ENCODE data around the gene DACT2. TPM values are rescaled to one million over a fixed set of nuclear protein-coding genes. Genes with fewer than 3 reads are reported as not detected.
A peak's percentile ranks its signal among the peaks of the same experiment; 100 is the strongest.

The DACT2 gene, protein sequence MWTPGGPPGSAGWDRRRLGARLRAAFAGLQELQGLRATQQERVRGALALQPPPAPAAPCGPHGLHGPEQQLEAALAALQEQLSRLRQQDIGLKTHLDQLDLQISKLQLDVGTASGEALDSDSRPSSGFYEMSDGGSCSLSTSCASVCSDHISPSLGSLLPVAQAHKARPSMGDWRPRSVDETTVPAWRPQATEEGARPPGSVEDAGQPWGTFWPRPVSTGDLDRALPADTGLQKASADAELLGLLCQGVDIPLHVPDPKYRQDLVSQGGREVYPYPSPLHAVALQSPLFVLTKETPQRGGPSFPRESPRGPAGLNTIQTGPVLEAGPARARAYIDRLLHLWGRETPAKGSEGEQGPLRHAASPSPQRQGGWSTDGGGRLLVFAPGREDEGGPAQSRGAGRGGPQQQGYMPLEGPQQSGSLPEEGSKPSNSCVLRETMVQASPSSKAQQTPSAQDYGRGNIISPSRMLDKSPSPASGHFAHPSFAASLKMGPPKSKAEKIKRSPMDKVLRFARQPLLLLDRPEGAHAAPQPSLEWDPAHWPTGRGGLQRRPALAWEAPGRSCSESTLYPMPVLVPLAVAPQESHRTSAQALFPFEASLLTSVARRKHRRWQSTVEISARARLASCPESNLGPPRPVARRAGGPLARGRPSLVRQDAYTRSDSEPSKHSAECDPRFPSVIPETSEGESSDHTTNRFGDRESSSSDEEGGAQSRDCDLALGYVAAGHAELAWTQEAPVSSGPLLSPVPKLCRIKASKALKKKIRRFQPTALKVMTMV
- total RNA-seq (2021; ENCODE audit: unreplicated experiment), result 3.3 TPM
- polyA plus RNA-seq (2012; ENCODE audit: insufficient read length), result 8.0 TPM
- percentile 40 among the genes with signal in this experiment for Bru-seq, nascent RNA
- BruChase-seq, experiment 1, labeled RNA remaining after a 2-hour chase, result percentile 34 among the genes with signal in this experiment
- BruChase-seq, experiment 2, labeled RNA remaining after a 6-hour chase, result percentile 29 among the genes with signal in this experiment
- long read RNA-seq, partial matches to known transcripts, result 0 of 8 reads
- long read RNA-seq, other reads (novel, unspliced or antisense), result 4 of 8 reads

DNA sequence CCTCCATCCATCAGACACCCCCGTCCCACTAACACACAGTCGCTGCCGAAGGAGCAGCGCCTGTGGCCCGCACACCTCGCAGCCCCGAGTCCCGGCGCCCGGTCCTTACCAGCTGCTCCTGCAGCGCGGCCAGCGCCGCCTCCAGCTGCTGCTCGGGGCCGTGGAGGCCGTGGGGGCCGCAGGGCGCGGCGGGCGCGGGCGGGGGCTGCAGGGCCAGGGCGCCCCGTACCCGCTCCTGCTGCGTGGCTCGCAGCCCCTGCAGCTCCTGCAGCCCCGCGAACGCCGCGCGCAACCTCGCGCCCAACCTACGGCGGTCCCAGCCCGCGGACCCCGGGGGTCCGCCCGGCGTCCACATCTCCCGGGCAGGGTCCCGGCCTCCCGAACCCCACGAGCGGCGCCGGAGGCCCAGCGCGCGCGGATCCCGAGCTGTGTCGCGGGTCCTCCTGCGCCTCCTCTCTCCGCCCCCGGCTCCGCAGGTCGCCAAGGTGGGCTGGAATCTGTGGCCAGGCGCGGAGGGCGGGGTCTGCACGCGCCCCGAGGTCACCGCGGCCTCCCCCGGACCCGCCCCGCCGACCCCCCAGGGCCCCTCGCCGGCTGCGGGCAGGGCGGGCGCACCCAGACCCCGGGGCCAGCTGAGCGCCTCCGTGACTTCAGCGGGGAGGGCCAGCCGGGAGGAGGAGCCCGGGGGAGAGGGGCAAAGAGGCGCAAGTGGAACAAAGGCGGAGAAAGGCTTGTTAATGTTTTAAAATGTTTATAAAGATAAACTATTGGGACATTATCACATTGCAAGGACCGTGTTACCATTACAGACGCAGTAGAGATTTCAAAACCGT lies at the start of gene DACT2:
TSS of gene DACT2 (minus strand) at position 499 of the 833 bp plus-strand sequence. CDS start at position 355, 144 bp downstream.
- no TSS peak for BruUV-seq (replicated peaks)
- POLR2A ChIA-PET, result interaction anchor here (0.7 kb wide), 1 partner anchor 122 kb away, joined by 8 read pairs; no protein-coding TSS in a partner anchor

More for the DNA sequence above, at the start of gene DACT2:
- no peak for DNase-seq (ENCODE audit: low read depth, low spot score)
- Histone ChIP-seq H3K4me1 (ENCODE audit: control insufficient read depth, insufficient read depth, low read length) (0 out of 2 replicates have a peak, but pooled peaks cover 5% of the 10 kb centered on the region), H3K4me3 (ENCODE audit: low read depth in 2 of 2, low read length in 2 of 2) (peak within 1 kb of the TSS; percentile 37 to 52), H3K9me3 (ENCODE audit: control insufficient read depth, insufficient read depth, low read depth, low read length) (peaks cover 4% of the 10 kb centered on the region; the same call in 1 of the 2 replicates), H3K36me3 (ENCODE audit: control insufficient read depth, insufficient read depth, low read length) (no peaks in the 10 kb centered on the region), H3K27me3 (ENCODE audit: control insufficient read depth, insufficient read depth, low read length) (peaks cover 8% of the 10 kb centered on the region), H3K27ac (ENCODE audit: low read length) (no peak within 1 kb of the TSS)
- intact Hi-C loops (cut with micrococcal nuclease; ENCODE audit: unreplicated experiment), result no loop called here
- peak; percentile 77 for ATAC-seq
- TF ChIP-seq TCF7L2 (IDR thresholded peaks at IDR 0.05; ENCODE audit: low read depth, low read length), result no peak
- no peak for TF ChIP-seq POLR2AphosphoS5 (IDR thresholded peaks at IDR 0.05; ENCODE audit: low read depth, low read length)
- TF ChIP-seq, protein P1, sequence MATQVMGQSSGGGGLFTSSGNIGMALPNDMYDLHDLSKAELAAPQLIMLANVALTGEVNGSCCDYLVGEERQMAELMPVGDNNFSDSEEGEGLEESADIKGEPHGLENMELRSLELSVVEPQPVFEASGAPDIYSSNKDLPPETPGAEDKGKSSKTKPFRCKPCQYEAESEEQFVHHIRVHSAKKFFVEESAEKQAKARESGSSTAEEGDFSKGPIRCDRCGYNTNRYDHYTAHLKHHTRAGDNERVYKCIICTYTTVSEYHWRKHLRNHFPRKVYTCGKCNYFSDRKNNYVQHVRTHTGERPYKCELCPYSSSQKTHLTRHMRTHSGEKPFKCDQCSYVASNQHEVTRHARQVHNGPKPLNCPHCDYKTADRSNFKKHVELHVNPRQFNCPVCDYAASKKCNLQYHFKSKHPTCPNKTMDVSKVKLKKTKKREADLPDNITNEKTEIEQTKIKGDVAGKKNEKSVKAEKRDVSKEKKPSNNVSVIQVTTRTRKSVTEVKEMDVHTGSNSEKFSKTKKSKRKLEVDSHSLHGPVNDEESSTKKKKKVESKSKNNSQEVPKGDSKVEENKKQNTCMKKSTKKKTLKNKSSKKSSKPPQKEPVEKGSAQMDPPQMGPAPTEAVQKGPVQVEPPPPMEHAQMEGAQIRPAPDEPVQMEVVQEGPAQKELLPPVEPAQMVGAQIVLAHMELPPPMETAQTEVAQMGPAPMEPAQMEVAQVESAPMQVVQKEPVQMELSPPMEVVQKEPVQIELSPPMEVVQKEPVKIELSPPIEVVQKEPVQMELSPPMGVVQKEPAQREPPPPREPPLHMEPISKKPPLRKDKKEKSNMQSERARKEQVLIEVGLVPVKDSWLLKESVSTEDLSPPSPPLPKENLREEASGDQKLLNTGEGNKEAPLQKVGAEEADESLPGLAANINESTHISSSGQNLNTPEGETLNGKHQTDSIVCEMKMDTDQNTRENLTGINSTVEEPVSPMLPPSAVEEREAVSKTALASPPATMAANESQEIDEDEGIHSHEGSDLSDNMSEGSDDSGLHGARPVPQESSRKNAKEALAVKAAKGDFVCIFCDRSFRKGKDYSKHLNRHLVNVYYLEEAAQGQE (IDR thresholded peaks at IDR 0.05; ENCODE audit: insufficient read depth in 1 of 2, low read depth in 2 of 2, low read length in 1 of 2), result no peak
- TF ChIP-seq SIN3A (IDR thresholded peaks at IDR 0.05; ENCODE audit: borderline replicate concordance, insufficient read depth, low read depth, low read length), result no peak
- TF ChIP-seq, protein P2, sequence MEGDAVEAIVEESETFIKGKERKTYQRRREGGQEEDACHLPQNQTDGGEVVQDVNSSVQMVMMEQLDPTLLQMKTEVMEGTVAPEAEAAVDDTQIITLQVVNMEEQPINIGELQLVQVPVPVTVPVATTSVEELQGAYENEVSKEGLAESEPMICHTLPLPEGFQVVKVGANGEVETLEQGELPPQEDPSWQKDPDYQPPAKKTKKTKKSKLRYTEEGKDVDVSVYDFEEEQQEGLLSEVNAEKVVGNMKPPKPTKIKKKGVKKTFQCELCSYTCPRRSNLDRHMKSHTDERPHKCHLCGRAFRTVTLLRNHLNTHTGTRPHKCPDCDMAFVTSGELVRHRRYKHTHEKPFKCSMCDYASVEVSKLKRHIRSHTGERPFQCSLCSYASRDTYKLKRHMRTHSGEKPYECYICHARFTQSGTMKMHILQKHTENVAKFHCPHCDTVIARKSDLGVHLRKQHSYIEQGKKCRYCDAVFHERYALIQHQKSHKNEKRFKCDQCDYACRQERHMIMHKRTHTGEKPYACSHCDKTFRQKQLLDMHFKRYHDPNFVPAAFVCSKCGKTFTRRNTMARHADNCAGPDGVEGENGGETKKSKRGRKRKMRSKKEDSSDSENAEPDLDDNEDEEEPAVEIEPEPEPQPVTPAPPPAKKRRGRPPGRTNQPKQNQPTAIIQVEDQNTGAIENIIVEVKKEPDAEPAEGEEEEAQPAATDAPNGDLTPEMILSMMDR (IDR thresholded peaks at IDR 0.05), result no peak
- in situ Hi-C loops (cut with HindIII; ENCODE audit: low pct_unique_long_range_greater_than_20kb, low sequenced_read_pairs), result no loop called here
- CTCF ChIA-PET, result interaction anchor here (0.6 to 0.7 kb wide), 3 partner anchors 228 to 864 kb away, joined by 3 to 12 read pairs (median 10); no protein-coding TSS in a partner anchor

Measured in Panc1 (cell line).